8988T (cell line): ENCODE data around the gene BORCS8.
A peak's percentile ranks its signal among the peaks of the same experiment; 100 is the strongest.
"Not testable (repeated sequence)": the region's sequence is repeated elsewhere in the genome, so short reads cannot be mapped to it uniquely, and the experiment has no call there.

Source experiments
- DNase-seq: peaks from one replicate; pipeline ENCODE4 v3.0.0; 2011

Gene BORCS8

DNA sequence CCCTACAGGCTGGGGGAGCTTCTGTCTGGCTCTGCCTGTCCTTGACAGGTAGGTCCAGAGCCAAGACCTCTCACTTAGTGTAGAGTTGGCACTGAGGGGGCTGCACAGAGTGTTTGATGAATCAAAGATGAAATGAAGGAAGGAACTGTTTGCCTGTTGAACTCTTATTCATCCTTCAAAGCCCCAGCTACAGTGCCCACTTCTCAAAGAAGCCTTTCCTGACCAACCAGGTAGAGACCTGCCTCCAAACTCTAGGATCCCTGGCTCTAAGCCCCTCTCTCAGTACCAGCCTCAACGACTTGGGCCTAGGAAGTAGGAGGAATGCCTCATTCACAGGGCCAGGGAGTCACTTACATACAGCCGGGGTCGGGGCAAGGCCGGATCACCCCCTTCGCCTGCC lies 44.6 kb downstream of the BORCS8 start:
- DNase-seq, result no peak

DNA sequence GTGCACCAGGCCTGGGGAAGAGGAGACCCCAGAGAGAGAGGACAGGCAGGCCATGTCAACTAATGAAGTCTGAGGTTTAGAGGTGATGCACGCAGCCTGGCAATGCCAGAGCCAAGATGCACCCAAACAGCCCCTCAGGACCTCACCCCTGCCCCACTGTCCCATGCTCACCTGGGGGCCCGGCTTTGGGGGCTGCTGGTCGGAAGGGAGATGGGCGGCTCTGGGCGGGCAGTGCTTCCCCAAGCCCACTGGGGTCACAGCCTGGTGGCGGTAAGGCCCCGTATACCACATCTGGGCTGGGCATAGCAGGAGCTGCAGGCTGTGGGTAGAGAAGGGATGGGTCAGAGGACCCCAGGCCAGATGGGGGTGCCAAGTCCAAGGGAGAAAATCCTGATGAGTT lies 45.1 kb downstream of the BORCS8 start:
- no peak for DNase-seq

- DNase-seq, result peak; percentile 77
These were observed 46.0 kb downstream of the BORCS8 start for GRCh38 chr19:19145684-19146608.

- DNase-seq, result no peak
These were observed 46.7 kb downstream of the BORCS8 start for GRCh38 chr19:19145281-19145680.

- DNase-seq, result no peak
These were observed 49.6 kb downstream of the BORCS8 start for GRCh38 chr19:19142347-19142746.

- DNase-seq, result no peak
These were observed 51.5 kb downstream of the BORCS8 start for GRCh38 chr19:19140476-19140875.

DNA sequence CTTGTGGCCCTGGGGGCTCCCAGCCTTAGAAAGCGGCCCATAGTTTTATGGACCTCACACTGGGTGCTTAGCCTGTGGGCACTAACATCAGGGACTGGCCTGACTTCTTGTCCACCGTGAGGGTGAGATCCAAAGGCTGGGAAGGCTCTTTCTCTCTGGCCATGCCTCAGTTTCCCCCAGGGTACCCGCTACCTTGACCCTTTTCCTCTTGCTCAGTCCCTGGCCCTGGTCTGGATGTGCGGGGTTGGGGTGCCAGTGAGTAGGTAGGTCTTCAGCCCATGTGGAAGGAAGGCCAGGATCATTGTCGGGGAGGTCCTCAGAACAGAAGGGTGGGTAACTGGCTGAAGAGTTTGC lies 52.1 kb downstream of the BORCS8 start:
- DNase-seq, result no peak

- peak; percentile 99 for DNase-seq
These were observed 53.6 kb downstream of the BORCS8 start, which contains the start of gene TMEM161A for GRCh38 chr19:19138109-19138981. TSS of gene TMEM161A (minus strand) at chr19:19138478. CDS start at chr19:19138428, 50 bp downstream.

DNA sequence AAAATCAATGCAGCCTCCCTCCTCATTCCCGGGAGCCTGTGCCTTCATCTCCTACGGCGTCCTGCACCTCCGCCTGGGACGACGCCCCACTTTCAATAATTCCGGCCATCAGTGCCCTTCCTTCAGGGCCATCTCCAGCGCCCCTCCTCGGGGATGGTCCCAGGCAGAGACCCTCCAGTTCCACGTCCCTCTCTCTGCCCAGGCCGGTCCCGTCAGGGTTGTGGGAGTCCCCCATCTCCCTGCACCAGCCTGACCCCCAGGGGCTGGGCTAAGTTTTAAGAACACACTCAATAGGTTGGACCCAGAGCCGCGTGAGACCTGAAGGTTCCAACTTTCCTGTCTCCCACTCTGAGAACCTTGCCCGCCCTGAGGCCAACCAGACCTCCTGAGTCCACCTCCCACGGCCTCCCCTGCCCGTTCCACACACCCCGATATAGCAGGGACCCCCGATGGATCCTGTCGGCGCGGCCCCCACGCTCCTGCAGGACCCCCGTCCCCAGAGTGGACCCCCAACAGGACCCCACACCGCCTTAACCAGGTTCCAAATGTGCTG lies 54.3 kb downstream of the BORCS8 start:
- no peak for DNase-seq

- DNase-seq, result not testable (repeated sequence)
These were observed 56.2 kb downstream of the BORCS8 start for GRCh38 chr19:19135713-19136112.

DNA sequence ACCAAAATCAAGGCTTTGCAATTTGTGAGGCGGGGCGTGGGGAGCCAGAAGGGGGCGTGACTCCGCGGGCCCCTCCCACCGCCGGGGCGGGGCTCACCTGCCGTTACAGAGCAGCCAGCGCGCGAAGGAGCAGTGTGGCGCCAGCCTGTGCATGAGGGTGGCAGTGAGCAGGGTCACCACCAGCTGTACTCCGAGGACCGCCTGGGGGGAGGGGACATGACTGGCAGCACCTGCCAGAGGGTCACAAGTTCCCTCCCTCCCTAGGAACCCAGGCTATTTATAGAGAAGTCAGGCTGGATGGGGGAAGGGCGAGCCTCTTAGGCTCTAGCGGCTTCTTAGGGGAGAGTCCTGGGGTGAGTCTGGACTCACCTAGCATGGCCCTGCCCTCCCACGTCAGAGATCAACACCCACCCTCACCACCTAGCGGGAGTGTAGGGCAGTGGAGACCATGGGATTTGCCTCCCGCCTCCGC lies 57.2 kb downstream of the BORCS8 start:
- DNase-seq, result no peak

- no peak for DNase-seq
These were observed 58.0 kb downstream of the BORCS8 start for GRCh38 chr19:19133985-19134384.

DNA sequence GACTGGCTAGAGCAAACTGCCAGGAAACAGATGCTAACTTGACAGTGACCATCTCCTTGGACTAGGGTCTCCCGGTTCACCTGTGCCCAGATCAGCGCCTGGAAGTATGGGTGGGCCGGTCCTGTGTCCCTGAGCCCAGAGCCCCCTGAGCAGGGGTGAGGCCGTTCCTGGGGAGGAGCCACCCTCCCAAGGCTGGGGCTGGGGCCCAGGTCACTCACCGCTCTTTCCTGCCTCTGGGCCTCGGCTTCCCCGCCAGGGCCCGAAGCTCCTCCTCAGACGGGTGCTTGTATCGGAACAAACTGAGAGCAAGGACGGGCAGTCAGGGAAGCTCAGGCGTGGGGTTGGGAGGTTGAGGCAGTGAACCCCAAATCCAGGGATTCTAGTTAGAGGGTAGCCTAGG lies 59.0 kb downstream of the BORCS8 start:
- DNase-seq, result no peak

DNA sequence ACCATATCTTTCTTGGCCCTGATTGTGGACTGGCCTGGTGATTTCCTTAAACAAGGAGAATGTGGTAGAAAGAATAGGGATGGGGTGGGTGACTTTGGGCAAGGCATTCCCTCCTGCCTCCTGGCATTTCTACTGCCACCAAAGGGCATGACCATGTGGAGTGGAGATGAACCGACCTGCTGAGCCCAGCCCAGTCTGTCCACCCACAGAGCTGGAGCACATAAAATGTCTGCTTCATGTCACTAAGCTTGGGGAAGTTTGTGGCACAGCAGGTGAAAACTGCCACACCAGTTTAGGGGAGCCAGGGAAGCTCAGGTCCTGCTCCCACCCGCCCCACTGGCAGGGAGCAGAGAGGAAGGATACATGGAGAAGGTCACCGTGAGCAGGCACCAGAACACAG lies 60.0 kb downstream of the BORCS8 start:
- DNase-seq, result no peak
